ENCODE measurements around the gene ZNF335.
"Not testable (repeated sequence)": the region's sequence is repeated elsewhere in the genome, so short reads cannot be mapped to it uniquely, and the experiment has no call there.

Gene ZNF335

GRCh38 chr20:45959126-45959525 lies 12.9 kb downstream of the ZNF335 start:
- no peaks in the 10 kb centered on the region for H3K9me3 ChIP-seq
- DNase-seq (ENCODE audit: low spot score in 2 of 2): no peak
- in situ Hi-C loops (cut with MboI; ENCODE audit: low sequenced_read_pairs): no loop called here
- H3K36me3 ChIP-seq (replicated peaks): peaks cover 65% of the 10 kb centered on the region
- no peak overlapping the region for H3K4me3 ChIP-seq
- no peaks in the 10 kb centered on the region for H3K4me1 ChIP-seq
- no peaks in the 10 kb centered on the region for H3K27me3 ChIP-seq (ENCODE audit: low read depth)

- H3K4me1 ChIP-seq: no peaks in the 10 kb centered on the region
- no peaks in the 10 kb centered on the region for H3K27me3 ChIP-seq (ENCODE audit: low read depth)
- no peak for DNase-seq (ENCODE audit: low spot score in 2 of 2)
- H3K4me3 ChIP-seq: no peak overlapping the region
- peaks cover 63% of the 10 kb centered on the region for H3K36me3 ChIP-seq (replicated peaks)
- H3K9me3 ChIP-seq: no peaks in the 10 kb centered on the region
- in situ Hi-C loops (cut with MboI; ENCODE audit: low sequenced_read_pairs): no loop called here
Observed at GRCh38 chr20:45958593-45958992, 13.4 kb downstream of the ZNF335 start.

- no peaks in the 10 kb centered on the region for H3K9me3 ChIP-seq
- DNase-seq (ENCODE audit: low spot score in 2 of 2): no peak
- peaks cover 65% of the 10 kb centered on the region for H3K36me3 ChIP-seq (replicated peaks)
- no peaks in the 10 kb centered on the region for H3K27me3 ChIP-seq (ENCODE audit: low read depth)
- in situ Hi-C loops (cut with MboI; ENCODE audit: low sequenced_read_pairs): no loop called here
- no peak overlapping the region for H3K4me3 ChIP-seq
- H3K4me1 ChIP-seq: no peaks in the 10 kb centered on the region
Observed at GRCh38 chr20:45957021-45957941, 14.7 kb downstream of the ZNF335 start.

- H3K27me3 ChIP-seq (ENCODE audit: low read depth); H3K9me3 ChIP-seq; H3K4me1 ChIP-seq; in situ Hi-C loops (cut with MboI; ENCODE audit: low sequenced_read_pairs); H3K4me3 ChIP-seq; DNase-seq (ENCODE audit: low spot score in 2 of 2): not testable (repeated sequence)
- peaks cover 67% of the 10 kb centered on the region for H3K36me3 ChIP-seq (replicated peaks)
Observed at GRCh38 chr20:45956326-45956725, 15.7 kb downstream of the ZNF335 start.

GRCh38 chr20:45953672-45954071 lies 18.3 kb downstream of the ZNF335 start:
- Histone ChIP-seq H3K36me3 (replicated peaks) (peaks cover 68% of the 10 kb centered on the region), H3K27me3 (ENCODE audit: low read depth) (no peaks in the 10 kb centered on the region)
- in situ Hi-C loops (cut with MboI; ENCODE audit: low sequenced_read_pairs): no loop called here

GRCh38 chr20:45952861-45953260 lies 19.1 kb downstream of the ZNF335 start:
- H3K27me3 ChIP-seq (ENCODE audit: low read depth): no peaks in the 10 kb centered on the region
- H3K36me3 ChIP-seq (replicated peaks): peaks cover 69% of the 10 kb centered on the region
- in situ Hi-C loops (cut with MboI; ENCODE audit: low sequenced_read_pairs): no loop called here
- no peaks in the 10 kb centered on the region for H3K4me1 ChIP-seq
- no peaks in the 10 kb centered on the region for H3K9me3 ChIP-seq
- H3K4me3 ChIP-seq: no peak overlapping the region
- DNase-seq (ENCODE audit: low spot score in 2 of 2): no peak

More at GRCh38 chr20:45953672-45954071, 18.3 kb downstream of the ZNF335 start:
- Histone ChIP-seq H3K9me3 (no peaks in the 10 kb centered on the region), H3K4me1 (no peaks in the 10 kb centered on the region), H3K4me3 (no peak overlapping the region)
- DNase-seq (ENCODE audit: low spot score in 2 of 2): no peak

- peaks cover 74% of the 10 kb centered on the region for H3K36me3 ChIP-seq (replicated peaks)
- no peaks in the 10 kb centered on the region for H3K4me1 ChIP-seq
- no peak for DNase-seq (ENCODE audit: low spot score in 2 of 2)
Observed at GRCh38 chr20:45951925-45952834, 19.8 kb downstream of the ZNF335 start.

GRCh38 chr20:45950330-45950646 lies 21.7 kb downstream of the ZNF335 start:
- Histone ChIP-seq H3K36me3 (replicated peaks) (peaks cover 86% of the 10 kb centered on the region), H3K9me3 (no peaks in the 10 kb centered on the region), H3K4me3 (no peak overlapping the region), H3K27me3 (ENCODE audit: low read depth) (no peaks in the 10 kb centered on the region), H3K4me1 (no peaks in the 10 kb centered on the region)
- in situ Hi-C loops (cut with MboI; ENCODE audit: low sequenced_read_pairs): no loop called here
- no peak for DNase-seq (ENCODE audit: low spot score in 2 of 2)

More at GRCh38 chr20:45951925-45952834, 19.8 kb downstream of the ZNF335 start:
- Histone ChIP-seq H3K4me3 (no peak overlapping the region), H3K27me3 (ENCODE audit: low read depth) (no peaks in the 10 kb centered on the region), H3K9me3 (no peaks in the 10 kb centered on the region)
- in situ Hi-C loops (cut with MboI; ENCODE audit: low sequenced_read_pairs): no loop called here

- no peaks in the 10 kb centered on the region for H3K27me3 ChIP-seq (ENCODE audit: low read depth)
- H3K4me1 ChIP-seq: no peaks in the 10 kb centered on the region
- H3K4me3 ChIP-seq: no peak overlapping the region
- H3K36me3 ChIP-seq (replicated peaks): peaks cover 91% of the 10 kb centered on the region
- no peak for DNase-seq (ENCODE audit: low spot score in 2 of 2)
- in situ Hi-C loops (cut with MboI; ENCODE audit: low sequenced_read_pairs): no loop called here
- H3K9me3 ChIP-seq: no peaks in the 10 kb centered on the region
Observed at GRCh38 chr20:45949542-45950329, 22.3 kb downstream of the ZNF335 start.

GRCh38 chr20:45948742-45949541 lies 23.1 kb downstream of the ZNF335 start:
- in situ Hi-C loops (cut with MboI; ENCODE audit: low sequenced_read_pairs): no loop called here
- DNase-seq (ENCODE audit: low spot score in 2 of 2): no peak
- Histone ChIP-seq H3K4me1 (no peaks in the 10 kb centered on the region), H3K9me3 (no peaks in the 10 kb centered on the region), H3K27me3 (ENCODE audit: low read depth) (no peaks in the 10 kb centered on the region), H3K36me3 (replicated peaks) (peaks cover 99% of the 10 kb centered on the region), H3K4me3 (no peak overlapping the region)

- H3K36me3 ChIP-seq (replicated peaks): peaks cover 100% of the 10 kb centered on the region
- no peaks in the 10 kb centered on the region for H3K27me3 ChIP-seq (ENCODE audit: low read depth)
- DNase-seq (ENCODE audit: low spot score in 2 of 2): no peak
- no peaks in the 10 kb centered on the region for H3K9me3 ChIP-seq
- in situ Hi-C loops (cut with MboI; ENCODE audit: low sequenced_read_pairs): no loop called here
- no peaks in the 10 kb centered on the region for H3K4me1 ChIP-seq
- no peak overlapping the region for H3K4me3 ChIP-seq
Observed at GRCh38 chr20:45948261-45948733, 23.7 kb downstream of the ZNF335 start.

- no peak for DNase-seq (ENCODE audit: low spot score in 2 of 2)
- no peaks in the 10 kb centered on the region for H3K27me3 ChIP-seq (ENCODE audit: low read depth)
- H3K4me1 ChIP-seq: no peaks in the 10 kb centered on the region
- H3K36me3 ChIP-seq (replicated peaks): peaks cover 96% of the 10 kb centered on the region
- in situ Hi-C loops (cut with MboI; ENCODE audit: low sequenced_read_pairs): no loop called here
- H3K9me3 ChIP-seq: no peaks in the 10 kb centered on the region
- H3K4me3 ChIP-seq: no peak overlapping the region
Observed at GRCh38 chr20:45947110-45947866, 24.7 kb downstream of the ZNF335 start.
